ENCODE data around the gene VEPH1.

The VEPH1 gene

DNA sequence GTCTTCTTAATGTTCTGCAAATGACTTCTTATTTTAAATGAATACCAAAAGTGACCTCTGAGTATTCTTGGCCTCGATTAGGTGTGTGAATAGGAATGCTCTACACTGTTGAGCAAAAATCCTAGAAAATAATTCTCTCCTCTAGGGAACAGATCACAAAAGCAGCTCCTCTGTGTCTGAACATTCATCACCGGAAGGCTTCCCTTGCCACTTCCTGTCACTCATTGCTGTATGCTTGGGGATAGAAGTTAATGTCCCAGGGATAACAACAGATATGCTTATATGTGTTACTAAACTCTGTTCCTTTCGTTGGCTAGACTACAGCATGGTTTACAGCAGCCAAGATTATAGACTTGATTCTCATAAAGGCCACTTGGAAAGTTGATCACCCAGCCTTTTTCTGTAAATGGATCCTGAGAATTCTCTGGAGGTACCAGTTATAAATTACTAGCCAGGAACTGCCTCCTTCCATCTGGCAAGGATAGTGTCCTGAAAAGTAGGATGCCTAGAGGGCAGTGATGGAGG lies 82.5 kb downstream of the VEPH1 start:
- no peak for DNase-seq

GRCh38 chr3:157418104-157418503 lies 85.1 kb downstream of the VEPH1 start:
- no peak for DNase-seq

DNA sequence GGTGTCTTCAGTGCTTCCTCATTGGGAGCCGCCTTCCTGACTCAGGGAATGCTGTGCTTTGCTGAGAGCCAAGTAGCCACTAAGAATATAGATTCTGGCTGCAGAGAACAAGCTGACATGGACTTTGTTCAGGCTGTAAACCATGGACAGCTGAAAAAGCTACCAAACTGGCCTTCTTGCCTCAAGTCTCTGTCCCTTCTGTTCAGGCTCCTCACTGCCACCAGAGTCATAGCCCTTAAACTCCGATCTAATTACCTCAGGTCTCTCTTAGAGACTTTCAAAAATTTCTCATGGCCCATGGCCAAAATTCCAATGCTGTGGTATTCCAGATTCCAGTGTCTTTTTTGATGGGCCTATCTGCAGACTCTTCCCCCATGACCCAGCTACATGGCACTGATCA lies 86.0 kb downstream of the VEPH1 start:
- no peak for DNase-seq

DNA sequence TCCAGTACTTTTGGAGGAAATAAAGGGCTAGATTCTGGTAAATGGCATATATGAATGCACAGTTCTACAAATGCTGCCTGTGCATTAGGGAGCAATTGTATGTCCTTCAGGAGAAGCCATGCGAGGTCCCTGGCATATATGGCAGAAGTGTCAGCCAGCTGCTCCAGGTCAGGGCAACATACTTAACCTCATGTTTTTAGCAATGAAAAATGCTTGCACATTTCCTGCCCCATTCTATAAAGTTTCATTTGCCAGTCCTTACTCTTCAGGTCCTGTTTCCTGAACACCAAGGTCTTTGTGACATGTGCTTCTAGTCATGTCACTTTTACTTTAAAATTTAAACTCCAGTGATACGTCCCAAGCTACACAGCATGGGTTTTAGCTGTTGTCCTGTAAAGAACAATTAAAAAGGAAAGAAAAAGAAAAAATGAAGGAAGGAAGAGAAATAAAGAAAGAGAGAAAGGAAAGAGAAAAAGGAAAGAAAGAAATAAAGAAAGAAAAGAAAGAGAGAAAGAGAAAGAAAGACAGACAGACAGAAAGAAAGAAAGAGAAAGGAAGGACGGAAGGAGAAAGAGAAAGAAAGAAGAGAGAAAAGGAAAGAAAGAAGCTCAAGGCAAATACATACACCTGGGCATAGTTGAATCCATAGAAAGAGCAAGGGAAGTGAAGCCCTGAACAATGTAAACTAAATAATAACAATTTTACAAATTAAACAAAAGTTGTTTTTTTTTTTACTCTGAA lies 86.7 kb downstream of the VEPH1 start:
- no peak for DNase-seq

GRCh38 chr3:157414861-157415260 lies 88.4 kb downstream of the VEPH1 start:
- no peak for DNase-seq

GRCh38 chr3:157412323-157412855 lies 90.8 kb downstream of the VEPH1 start:
- DNase-seq = no peak

DNA sequence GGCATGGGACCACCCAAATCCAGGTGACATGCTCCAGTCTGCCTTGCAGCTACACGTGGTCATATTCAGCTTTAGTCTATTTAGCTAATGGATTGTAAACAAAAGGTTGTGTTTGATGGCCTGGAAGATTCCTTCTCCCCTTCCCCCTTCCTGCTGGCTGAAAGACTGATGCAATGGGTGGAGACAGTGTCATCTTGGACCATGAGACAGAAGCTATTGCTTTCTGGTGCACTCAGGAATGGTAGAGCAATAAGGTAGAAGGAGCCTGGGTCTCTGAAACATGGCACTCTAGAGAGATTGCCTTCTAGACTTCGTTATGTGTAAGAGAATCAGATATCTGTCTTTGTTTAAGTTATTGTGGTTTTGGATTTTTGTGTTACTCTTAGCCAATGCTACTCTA lies 92.3 kb downstream of the VEPH1 start:
- DNase-seq = no peak

DNA sequence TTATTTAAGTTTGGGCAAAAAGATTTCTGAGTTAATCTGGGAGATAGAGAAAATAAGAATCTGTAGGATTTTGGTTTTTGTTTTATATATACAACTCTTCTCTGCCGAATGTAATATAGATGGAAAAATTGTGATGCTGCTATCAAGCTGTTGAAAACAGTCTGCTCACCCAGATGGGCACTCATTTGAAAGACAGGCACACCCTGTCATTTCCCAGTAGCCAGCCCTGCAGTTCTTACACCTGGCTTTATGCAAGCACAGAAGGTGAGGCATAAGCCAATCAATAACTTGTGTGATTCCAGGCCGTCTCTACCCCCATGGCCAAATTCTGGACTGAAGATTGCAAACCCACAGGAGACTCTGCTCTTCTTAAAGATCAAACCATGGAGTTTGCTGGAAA lies 93.7 kb downstream of the VEPH1 start:
- DNase-seq = no peak

DNA sequence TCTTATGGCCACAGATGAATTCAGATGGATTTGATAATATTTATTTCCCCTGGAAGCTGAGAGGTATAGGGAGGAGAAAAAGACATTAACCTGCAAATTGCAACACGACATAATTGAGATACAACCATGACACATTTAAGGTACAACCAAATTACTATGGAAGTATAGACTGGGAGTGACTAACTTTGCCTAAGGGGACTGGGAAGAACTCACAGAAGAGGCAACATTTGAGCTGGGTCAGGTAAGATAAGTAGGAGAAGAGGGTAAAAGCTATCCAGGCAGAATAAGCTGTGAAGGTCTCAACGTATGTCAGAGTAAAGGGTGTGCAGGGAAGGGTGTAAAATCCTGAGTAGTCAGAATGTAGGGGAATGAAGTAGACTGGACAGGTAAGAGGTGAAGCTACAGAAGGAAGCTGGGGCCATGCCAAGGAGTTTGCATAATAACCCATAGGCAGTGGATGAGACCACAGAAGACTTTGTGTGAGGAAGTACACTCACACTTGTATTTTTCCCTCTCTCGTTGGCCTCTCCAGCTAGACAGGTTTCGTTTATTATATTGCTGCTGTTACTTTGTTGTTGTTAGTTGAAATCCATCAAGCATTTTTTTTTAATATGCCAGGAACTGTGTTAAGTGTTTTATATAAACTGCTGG lies 94.6 kb downstream of the VEPH1 start:
- no peak for DNase-seq

DNA sequence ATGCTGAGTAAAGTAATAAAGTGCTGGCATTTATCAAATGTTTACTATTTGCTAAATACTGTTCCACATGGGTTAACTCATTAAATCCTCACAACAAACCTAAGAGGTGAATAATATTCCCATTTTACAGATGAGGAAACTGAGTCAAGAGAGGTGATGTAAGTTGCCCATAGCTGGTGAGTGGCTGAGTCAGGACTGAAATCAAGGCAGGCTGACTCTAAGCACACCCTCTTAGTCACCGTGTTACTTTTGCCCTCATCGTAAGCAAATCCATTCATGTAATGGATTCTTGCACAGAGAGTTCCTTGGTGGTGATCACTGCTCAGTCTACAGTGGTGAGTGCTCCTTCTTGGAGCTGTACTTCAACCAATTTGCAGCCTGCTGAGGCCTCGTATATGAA lies 95.4 kb downstream of the VEPH1 start:
- DNase-seq = no peak

DNA sequence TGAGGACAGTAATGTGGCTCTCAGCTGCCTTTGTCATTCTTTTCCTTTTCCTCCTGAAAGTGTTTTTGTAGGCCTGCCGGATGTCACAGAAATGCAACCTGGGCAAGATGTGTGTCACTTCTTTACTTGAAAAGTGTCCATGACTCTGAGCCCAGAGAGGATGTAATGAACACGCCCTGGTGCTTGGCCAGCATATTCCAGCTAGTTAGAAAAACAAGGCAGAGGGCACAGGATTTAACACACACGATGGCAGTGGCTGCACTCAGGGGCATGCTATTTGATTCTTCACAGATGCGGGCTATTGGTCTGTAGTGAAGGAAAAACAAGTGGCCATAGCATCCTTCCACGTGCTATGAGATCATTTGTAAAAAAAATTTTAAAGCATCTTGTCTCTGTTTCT lies 96.8 kb downstream of the VEPH1 start:
- DNase-seq = no peak

DNA sequence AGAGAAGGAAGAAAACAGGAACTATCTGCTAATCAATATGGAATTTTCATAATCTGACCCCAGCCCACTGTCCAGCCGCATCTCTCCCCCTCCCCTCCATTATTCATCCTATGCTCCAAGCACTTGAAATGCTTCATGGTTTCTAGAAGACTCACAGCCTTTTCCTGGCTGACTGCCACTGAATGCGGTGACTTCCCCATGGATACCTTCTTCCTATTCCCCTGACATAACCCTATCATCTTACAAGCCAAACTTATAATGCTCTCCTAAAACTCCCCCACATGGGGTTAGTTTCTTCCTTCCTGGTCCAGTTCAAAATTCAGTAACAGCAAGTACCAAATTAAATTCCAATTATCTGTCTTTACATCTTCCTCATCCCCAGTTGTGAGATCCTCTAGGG lies 97.8 kb downstream of the VEPH1 start:
- no peak for DNase-seq

GRCh38 chr3:157404381-157404780 lies 98.8 kb downstream of the VEPH1 start:
- DNase-seq = no peak

DNA sequence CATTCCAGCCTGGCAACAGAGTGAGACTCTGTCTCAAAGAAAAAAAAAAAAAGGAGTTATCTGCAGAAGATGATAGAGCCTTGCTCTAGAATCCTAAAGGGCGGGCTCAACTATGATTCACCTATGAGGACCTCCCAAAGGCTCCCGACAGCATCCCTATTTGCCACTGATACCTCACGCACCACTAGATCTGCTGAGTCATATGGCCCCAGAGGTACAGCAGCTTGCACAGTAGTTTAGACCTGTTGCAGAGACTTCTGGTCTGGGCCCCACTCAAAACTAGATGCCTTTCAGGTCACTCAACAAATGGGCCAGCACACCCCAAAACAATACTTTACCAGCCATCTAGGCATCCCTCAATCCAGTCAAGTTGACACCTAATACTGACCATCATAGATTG lies 104.6 kb downstream of the VEPH1 start:
- no peak for DNase-seq

GRCh38 chr3:157394411-157394810 lies 108.8 kb downstream of the VEPH1 start:
- DNase-seq = no peak

DNA sequence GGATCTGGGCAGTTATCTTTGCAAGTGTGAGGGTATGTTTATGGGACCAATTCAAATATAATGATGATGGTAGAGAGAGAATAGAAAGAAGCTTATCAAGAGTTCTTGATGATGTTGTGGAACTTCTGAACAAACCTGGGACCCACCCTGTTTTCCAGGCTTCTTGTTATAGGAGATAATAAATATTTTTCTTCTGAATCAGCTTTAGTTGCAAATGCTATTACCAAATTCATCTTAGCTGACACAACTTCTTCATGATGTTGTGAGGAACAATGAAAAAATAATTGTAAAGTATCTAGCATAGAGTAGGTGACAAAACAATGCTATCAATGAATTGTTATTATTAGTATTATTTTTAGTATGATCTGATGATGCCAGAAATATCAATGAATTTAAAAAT lies 110.1 kb downstream of the VEPH1 start:
- DNase-seq = no peak

DNA sequence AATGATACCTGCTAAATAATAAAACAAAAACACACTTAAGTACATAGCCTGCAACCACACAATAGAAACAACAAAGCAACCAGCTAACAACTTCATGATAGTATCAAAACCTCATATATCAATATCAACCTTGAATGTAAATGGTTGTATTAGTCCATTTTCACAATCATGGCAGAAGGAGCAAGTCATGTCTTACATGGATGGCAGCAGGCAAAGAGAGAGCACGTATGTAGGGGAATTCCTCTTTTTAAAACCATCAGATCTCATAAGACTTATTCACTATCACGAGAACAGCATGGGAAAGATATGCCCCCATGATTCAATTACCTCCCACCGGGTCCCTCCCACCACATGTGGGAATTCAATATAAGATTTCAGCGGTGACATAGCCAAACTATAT lies 111.1 kb downstream of the VEPH1 start:
- DNase-seq = no peak

GRCh38 chr3:157390713-157391515 lies 112.3 kb downstream of the VEPH1 start:
- no peak for DNase-seq

- no peak for DNase-seq
Observed at GRCh38 chr3:157388976-157389375, 114.2 kb downstream of the VEPH1 start.

DNA sequence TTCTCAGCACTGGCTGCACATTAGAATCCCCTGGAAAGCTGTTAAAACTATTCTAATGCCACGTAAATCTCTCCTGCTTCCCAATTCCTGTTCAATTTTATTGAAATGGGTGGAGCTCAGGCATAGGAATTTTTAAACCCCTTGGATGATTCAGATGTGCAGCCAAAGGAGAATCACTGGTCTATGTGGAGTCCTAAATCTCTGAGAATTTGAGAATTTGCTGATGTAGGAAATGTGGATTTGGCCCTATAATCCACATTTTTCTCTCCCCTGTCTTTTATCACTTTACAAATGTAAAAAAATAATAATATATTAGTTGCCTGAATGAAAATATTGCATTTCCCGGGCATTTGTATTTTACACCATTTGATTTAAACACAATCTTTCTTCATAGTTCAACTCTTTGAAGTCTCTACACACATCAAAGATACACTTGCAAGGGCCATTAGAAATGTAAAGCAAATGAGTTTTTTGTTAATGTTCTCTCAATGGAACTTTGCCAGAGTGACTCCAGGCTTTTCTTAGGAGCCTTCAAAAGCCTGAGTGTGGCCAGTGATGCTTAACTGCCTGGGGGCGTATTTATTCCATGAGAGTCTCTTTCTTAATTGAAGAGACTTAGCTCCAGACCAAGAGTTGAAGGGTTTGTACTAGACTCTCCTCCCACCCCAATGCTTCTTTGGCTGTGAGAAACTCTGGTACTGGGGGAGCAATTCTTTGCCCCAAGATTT lies 115.3 kb downstream of the VEPH1 start:
- no peak for DNase-seq

- DNase-seq = no peak
Observed at GRCh38 chr3:157384491-157384890, 118.7 kb downstream of the VEPH1 start.

DNA sequence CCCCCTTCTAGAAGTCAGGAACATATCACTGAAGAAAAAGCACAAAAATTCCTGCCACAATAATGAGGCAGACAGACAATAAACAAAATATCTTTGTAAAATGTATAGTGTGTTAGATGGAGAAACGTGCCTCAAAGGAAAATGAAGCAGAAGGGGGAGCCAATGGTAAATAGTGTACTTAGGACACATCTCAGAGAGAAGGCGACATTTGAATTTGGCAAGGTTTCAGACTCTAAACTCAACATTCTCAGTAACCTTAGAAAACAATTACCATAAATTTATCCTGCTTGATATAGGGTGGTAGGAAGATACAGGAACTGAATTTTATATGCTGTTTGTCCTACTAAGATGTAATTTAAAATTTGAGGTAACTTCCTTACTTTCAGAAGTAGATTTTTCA lies 119.2 kb downstream of the VEPH1 start:
- no peak for DNase-seq

DNA sequence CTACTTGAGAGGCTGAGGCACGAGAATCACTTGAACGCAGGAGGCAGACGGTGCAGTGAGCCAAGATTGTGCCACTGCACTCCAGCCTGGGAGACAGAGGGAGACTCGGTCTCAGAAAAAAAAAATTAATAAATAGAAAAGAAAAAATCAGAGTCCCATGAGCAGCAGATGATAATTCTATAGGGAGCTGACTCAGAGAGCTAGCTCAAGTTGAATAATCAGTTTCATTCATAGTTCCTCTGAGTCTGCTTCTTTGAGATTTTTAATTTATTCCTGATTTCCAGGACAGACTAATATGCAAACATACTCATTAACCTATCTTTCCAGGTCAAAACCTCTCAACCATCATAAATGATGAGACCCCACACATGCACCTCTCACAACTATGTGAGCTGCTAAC lies 121.6 kb downstream of the VEPH1 start:
- no peak for DNase-seq

Measured in NCI-H1048 (cell line).